Thyroid gland (tissue), 4 donors: ENCODE measurements around the gene SHE. TPM values are rescaled to one million over a fixed set of nuclear protein-coding genes. Genes with fewer than 3 reads are reported as not detected.

Source experiments
- DNase-seq, 2 donors: peaks; one replicate each; pipeline ENCODE4 v3.0.0-alpha.2; 2019
- H3K27ac ChIP-seq, 3 donors: fragments of 200-600 bp; sonication (generic); 1 replicate in 2 of 3; 2 replicates in 1 of 3; pipeline ENCODE4 v1.5.1; 2016 to 2019; ENCODE audit warnings: mild to moderate bottlenecking in 1 of 3, moderate library complexity in 1 of 3
- H3K27me3 ChIP-seq: fragments of 200-600 bp; sonication (generic); one replicate; pipeline ENCODE4 v1.5.1; 2019
- H3K36me3 ChIP-seq, 2 donors: fragments of 200-600 bp; sonication (generic); one replicate each; pipeline ENCODE4 v1.5.1; 2016 to 2019
- H3K4me1 ChIP-seq, 2 donors: fragments of 200-600 bp; sonication (generic); one replicate each; pipeline ENCODE4 v1.5.1; 2017 to 2019
- H3K4me3 ChIP-seq, 3 donors: fragments of 200-600 bp; sonication (generic); replicated peaks in 1 of 3; 1 replicate in 2 of 3; 2 replicates in 1 of 3; pipeline ENCODE4 v1.5.1; 2016; ENCODE audit warnings: mild to moderate bottlenecking in 1 of 3
- H3K9me3 ChIP-seq: fragments of 200-600 bp; sonication (generic); one replicate; pipeline ENCODE4 v1.5.1; 2017
- CTCF ChIP-seq, 6 experiments: fragments of 200-600 bp in 3 of 6; fragments of 450-650 bp in 3 of 6; sonication (generic) in 3 of 6; IDR thresholded peaks; one replicate each; pipeline ENCODE4 v1.5.1; 2016 to 2019; ENCODE audit warnings: antibody characterized with exemption in 6 of 6, mild to moderate bottlenecking in 2 of 6, inconsistent platforms in 1 of 6, moderate library complexity in 1 of 6
- POLR2A ChIP-seq, 2 donors: fragments of 450-650 bp; IDR thresholded peaks; one replicate each; pipeline ENCODE4 v1.6.1; 2017; ENCODE audit warnings: antibody characterized with exemption in 2 of 2, mild to moderate bottlenecking in 2 of 2, moderate library complexity in 1 of 2
- WGBS, 2 donors: methylation state at CpG; one replicate each; pipeline ENCODE4 v1.1.5; 2017; 5-methylcytosine and 5-hydroxymethylcytosine counted together
- intact Hi-C: fragments of 100-400 bp; cut with DNase I; formaldehyde crosslinking; loops from one replicate; pipeline ENCODE4 v1.15.1; 2023
- total RNA-seq, 4 donors: library from RNA; depleted of rRNA; stranded (reverse); fragments of >200 nt; gene quantifications; one replicate each; pipeline ENCODE4 v1.2.3, GENCODE V29; 2016

SHE gene
- total RNA-seq, 4 donors from 2014 or later, result 35.8 to 56.0 (median 43.0) TPM

DNA sequence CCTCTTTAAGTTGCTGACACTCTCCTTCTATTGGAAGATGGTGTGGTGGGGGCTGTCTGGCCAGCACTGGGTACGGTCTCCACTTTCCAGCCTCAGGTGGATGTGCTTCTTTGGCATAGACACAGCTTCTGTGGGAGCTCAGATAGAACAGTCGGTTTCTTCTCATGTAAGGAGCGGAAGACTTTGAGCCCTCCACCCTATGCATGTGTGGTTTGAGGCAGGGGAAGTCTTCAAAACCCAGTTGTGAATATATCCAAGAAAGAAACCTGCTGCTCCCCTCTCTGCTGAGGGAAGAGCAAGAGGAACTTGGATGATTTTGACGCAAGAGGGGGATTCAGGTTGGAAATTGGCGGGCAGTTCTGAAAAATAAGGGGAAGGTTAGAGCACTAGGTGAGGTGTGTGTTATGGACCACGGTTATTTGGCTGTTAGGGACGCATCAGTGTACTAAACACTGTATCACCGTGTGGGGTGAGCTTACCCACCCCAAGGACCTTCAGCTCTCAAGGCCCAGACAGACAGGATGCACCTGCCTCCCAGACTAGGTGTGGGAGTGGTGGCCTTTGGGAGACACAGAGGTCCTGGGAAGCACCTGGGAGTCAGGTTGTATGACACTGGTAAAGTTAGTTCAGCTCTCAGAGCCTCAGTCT, 60.8 kb downstream of the SHE start:
- no peak for DNase-seq
- Histone ChIP-seq H3K4me3 (no peak overlapping the region), H3K27me3 (no peaks in the 10 kb centered on the region), H3K4me1 (no peaks in the 10 kb centered on the region), H3K9me3 (no peaks in the 10 kb centered on the region), H3K27ac (no peak overlapping the region), H3K36me3 (peaks cover 0 to under 1% of the 10 kb centered on the region in 2 donors)
- 84 to 86% methylated on average over 8 of the region's 8 CpGs for WGBS, 2 donors
- no peak for TF ChIP-seq CTCF (IDR thresholded peaks at IDR 0.05)
- no peak for TF ChIP-seq POLR2A (IDR thresholded peaks at IDR 0.05)
- intact Hi-C loops, result no loop called here

DNA sequence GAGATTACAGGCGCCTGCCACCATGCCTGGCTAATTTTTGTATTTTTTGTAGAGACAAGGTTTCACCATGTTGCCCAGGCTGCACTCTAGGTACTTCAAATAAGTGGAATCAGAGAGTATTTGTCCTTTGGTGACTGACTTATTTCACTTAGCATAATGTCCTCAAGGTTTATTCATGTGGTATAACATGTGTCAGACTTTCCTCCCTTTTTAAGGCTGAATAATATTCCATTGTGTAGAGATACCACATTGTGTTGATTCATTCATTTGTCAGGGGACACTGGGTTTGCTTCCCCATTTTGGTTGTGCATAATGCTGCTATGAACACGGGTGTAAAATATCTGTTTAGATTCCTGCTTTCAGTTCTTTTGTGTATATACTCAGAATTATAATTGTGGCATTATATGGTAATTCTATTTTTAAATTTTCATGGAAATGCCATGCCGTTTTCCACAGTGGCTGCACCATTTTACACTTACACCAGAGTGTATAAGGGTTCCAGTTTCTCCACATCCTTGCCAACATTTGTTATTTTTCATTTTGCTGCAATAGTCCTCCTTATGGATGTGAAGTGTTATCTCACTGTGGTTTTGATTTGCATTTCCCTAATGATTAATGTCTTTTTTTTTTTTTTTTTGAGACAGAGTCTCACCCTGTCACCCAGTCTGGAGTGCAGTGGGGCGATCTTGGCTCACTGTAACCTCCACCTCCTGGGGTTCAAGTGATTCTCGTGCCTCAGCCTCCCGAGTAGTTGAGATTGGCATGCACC, 62.0 kb downstream of the SHE start:
- H3K36me3 ChIP-seq, result peaks cover 4 to 6% of the 10 kb centered on the region in 2 donors
- TF ChIP-seq POLR2A (IDR thresholded peaks at IDR 0.05), result no peak
- no peak for TF ChIP-seq CTCF (IDR thresholded peaks at IDR 0.05)
- intact Hi-C loops, result no loop called here
- H3K27me3 ChIP-seq, result no peaks in the 10 kb centered on the region
- DNase-seq, result no peak
- H3K27ac ChIP-seq, result no peak overlapping the region
- H3K4me1 ChIP-seq, result no peaks in the 10 kb centered on the region
- no peak overlapping the region for H3K4me3 ChIP-seq
- no peaks in the 10 kb centered on the region for H3K9me3 ChIP-seq
- WGBS, 2 donors, result 74 to 77% methylated on average over 6 of the region's 6 CpGs

DNA sequence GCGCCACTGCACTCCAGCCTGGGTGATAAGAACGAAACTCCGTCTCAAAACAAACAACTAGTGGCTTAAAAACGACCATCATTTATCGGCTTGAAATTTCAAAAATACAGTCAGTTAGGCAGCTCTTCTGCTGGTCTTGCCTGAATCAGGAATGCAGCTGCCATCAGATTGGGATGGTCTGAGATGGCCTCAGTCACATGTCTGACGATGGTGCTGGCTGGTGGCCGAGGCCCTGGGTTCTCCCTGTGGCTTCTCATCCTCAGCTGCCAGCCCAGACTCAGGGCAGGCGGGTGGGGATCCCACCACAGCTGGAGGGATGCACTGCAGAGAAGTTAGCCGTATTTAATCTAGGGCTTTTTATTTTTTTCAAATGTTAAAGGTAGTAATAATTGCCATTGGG, 65.8 kb downstream of the SHE start:
- no peaks in the 10 kb centered on the region for H3K9me3 ChIP-seq
- no peaks in the 10 kb centered on the region for H3K27me3 ChIP-seq
- no peak for DNase-seq
- TF ChIP-seq CTCF (IDR thresholded peaks at IDR 0.05) (no peak), POLR2A (IDR thresholded peaks at IDR 0.05) (no peak)
- H3K27ac ChIP-seq, result no peak overlapping the region
- H3K4me3 ChIP-seq, result no peak overlapping the region
- H3K4me1 ChIP-seq, result peaks cover 0 to 6% of the 10 kb centered on the region in 2 donors
- 78 to 82% methylated on average over 9 of the region's 9 CpGs for WGBS, 2 donors
- intact Hi-C loops, result no loop called here
- H3K36me3 ChIP-seq, result peaks cover 4 to 6% of the 10 kb centered on the region in 2 donors

- no peaks in the 10 kb centered on the region for H3K9me3 ChIP-seq
- peaks cover 0 to 6% of the 10 kb centered on the region in 2 donors for H3K4me1 ChIP-seq
- TF ChIP-seq POLR2A (IDR thresholded peaks at IDR 0.05) (no peak), CTCF (IDR thresholded peaks at IDR 0.05) (no peak)
- no peak overlapping the region for H3K27ac ChIP-seq
- DNase-seq, result no peak
- WGBS, 2 donors, result 96 to 97% methylated on average over 13 to 14 of the region's 15 CpGs
- H3K4me3 ChIP-seq, result no peak overlapping the region
- intact Hi-C loops, result no loop called here
- no peaks in the 10 kb centered on the region for H3K27me3 ChIP-seq
- peaks cover 4 to 7% of the 10 kb centered on the region in 2 donors for H3K36me3 ChIP-seq
Observed at GRCh38 chr1:154435599-154436200, 66.5 kb downstream of the SHE start.
